ENCODE data around the gene ADGRA3. TPM values are rescaled to one million over a fixed set of nuclear protein-coding genes. Genes with fewer than 3 reads are reported as not detected.

Gene ADGRA3
- total RNA-seq, 4 donors from 2014 or later = 17.1 to 86.4 (median 25.7) TPM

DNA sequence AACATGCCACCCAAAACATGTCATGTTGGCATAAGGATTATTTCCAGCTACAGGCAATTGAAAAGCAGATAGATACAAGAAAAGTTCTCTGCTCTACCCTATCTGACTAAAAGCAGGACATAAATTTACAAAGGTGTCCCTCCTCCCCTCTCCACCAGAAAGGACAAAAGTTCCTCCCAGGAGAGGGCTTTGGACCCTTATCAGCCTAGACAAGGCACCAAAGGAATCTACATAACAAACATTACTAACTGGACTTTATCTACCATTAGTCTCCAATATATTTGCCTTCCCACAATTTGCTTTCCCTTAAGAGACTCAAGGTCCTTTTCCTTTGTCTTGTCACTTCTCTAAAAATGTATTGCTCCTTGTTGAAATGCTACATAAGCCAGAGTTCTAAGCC lies 55.6 kb downstream of the ADGRA3 start:
- H3K36me3 ChIP-seq = no peaks in the 10 kb centered on the region
- ATAC-seq (no peak), DNase-seq (no peak)
- peak overlapping the region in 1 of 4 donors; percentile 22 for H3K27ac ChIP-seq
- TF ChIP-seq, protein P1, sequence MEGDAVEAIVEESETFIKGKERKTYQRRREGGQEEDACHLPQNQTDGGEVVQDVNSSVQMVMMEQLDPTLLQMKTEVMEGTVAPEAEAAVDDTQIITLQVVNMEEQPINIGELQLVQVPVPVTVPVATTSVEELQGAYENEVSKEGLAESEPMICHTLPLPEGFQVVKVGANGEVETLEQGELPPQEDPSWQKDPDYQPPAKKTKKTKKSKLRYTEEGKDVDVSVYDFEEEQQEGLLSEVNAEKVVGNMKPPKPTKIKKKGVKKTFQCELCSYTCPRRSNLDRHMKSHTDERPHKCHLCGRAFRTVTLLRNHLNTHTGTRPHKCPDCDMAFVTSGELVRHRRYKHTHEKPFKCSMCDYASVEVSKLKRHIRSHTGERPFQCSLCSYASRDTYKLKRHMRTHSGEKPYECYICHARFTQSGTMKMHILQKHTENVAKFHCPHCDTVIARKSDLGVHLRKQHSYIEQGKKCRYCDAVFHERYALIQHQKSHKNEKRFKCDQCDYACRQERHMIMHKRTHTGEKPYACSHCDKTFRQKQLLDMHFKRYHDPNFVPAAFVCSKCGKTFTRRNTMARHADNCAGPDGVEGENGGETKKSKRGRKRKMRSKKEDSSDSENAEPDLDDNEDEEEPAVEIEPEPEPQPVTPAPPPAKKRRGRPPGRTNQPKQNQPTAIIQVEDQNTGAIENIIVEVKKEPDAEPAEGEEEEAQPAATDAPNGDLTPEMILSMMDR (IDR thresholded peaks at IDR 0.05 in 4 of 5, conservative IDR thresholded peaks at IDR 0.05 in 1 of 5) = no peak
- TF ChIP-seq POLR2A (IDR thresholded peaks at IDR 0.05) = no peak
- H3K9me3 ChIP-seq = no peaks in the 10 kb centered on the region
- H3K27me3 ChIP-seq = no peaks in the 10 kb centered on the region
- intact Hi-C loops (cut with DNase I; ENCODE audit: low total_unique reads) = no loop called here
- peaks cover 21 to 38% of the 10 kb centered on the region in 2 donors for H3K4me1 ChIP-seq
- no peak overlapping the region for H3K4me3 ChIP-seq
- in situ Hi-C loops (cut with MboI; ENCODE audit: low sequenced_read_pairs in 4 of 4) = no loop called here

DNA sequence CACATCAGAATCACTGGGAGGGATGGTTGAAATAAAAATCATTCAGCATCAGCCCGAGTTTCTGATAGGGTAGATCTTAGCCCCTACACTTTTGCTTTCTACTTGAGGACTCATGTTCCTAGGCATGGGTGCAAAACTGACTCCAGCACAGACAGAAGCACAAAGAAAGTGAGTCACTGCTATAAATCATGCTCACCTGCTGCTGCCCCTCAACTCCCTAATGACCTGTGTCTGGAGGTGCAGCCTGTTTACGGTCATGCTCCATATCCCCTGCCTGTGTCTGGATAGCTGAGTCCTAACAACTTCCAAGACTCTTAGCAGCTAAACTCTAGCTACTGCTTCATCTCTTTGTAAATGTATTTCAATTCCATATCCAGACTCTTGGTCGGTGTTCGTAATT lies 57.8 kb downstream of the ADGRA3 start:
- peak overlapping the region; percentile 71 to 76 (median 76) for H3K27ac ChIP-seq
- peaks cover 25 to 38% of the 10 kb centered on the region in 2 donors for H3K4me1 ChIP-seq
- no peak for TF ChIP-seq POLR2A (IDR thresholded peaks at IDR 0.05)
- TF ChIP-seq, protein P1 (IDR thresholded peaks at IDR 0.05 in 4 of 5, conservative IDR thresholded peaks at IDR 0.05 in 1 of 5) = no peak
- ATAC-seq (peak; percentile 99), DNase-seq (peak; percentile 67 to 86)
- H3K27me3 ChIP-seq = no peaks in the 10 kb centered on the region
- H3K36me3 ChIP-seq = no peaks in the 10 kb centered on the region
- H3K9me3 ChIP-seq = no peaks in the 10 kb centered on the region
- no peak overlapping the region for H3K4me3 ChIP-seq
- in situ Hi-C loops (cut with MboI; ENCODE audit: low sequenced_read_pairs in 4 of 4) = no loop called here
- intact Hi-C loops (cut with DNase I; ENCODE audit: low total_unique reads) = loop anchor here (2.0 kb wide), 1 partner anchor 57 kb away; no protein-coding TSS in a partner anchor

DNA sequence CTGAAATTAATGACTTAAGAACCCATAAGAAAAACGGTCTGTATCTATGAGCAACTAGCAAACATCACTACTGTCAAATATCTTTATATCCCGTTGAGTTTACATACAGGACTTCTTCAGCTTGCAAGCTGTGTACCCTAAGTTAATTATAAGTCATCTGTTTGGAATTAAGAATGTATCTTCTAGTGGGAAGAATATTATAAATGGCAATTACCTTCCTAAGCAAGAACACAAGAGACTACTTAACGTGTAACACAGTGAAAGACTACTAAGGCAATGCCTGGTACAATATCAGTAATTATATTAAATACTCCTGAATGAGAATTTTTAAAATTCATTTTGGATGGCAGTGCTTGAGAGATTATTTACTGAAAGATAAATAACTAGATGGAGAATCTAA lies 58.5 kb downstream of the ADGRA3 start:
- Histone ChIP-seq H3K27ac (peak overlapping the region; percentile 71 to 76 (median 76)), H3K27me3 (no peaks in the 10 kb centered on the region), H3K36me3 (no peaks in the 10 kb centered on the region), H3K9me3 (no peaks in the 10 kb centered on the region), H3K4me1 (peaks cover 25 to 32% of the 10 kb centered on the region in 2 donors), H3K4me3 (no peak overlapping the region)
- in situ Hi-C loops (cut with MboI; ENCODE audit: low sequenced_read_pairs in 4 of 4) = no loop called here
- TF ChIP-seq, protein P1 (IDR thresholded peaks at IDR 0.05 in 4 of 5, conservative IDR thresholded peaks at IDR 0.05 in 1 of 5) = no peak
- no peak for TF ChIP-seq POLR2A (IDR thresholded peaks at IDR 0.05)
- ATAC-seq (no peak), DNase-seq (no peak)
- intact Hi-C loops (cut with DNase I; ENCODE audit: low total_unique reads) = no loop called here

DNA sequence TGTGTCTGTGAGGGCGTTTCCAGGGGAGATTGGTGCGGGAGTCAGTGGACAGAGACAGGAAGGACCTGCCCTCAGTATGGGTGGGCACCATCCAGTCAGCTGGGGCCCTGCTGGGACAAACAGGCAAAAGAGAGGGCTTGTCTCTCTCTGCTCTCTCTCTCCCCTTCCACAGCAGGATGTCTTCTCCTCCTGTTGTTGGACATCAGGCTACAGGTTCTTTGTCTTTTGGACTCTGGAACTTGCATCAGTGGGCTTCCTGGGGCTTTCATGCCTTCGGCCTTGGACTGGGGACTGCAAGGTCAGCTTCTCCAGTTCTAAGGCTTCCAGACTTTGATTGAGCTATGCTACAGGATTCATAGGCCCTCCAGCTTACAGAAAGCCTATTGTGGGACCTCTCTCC lies 59.6 kb downstream of the ADGRA3 start:
- DNase-seq (no peak), ATAC-seq (no peak)
- TF ChIP-seq, protein P1 (IDR thresholded peaks at IDR 0.05 in 4 of 5, conservative IDR thresholded peaks at IDR 0.05 in 1 of 5) = no peak
- TF ChIP-seq POLR2A (IDR thresholded peaks at IDR 0.05) = no peak
- Histone ChIP-seq H3K4me3 (no peak overlapping the region), H3K27me3 (no peaks in the 10 kb centered on the region), H3K4me1 (peaks cover 25 to 42% of the 10 kb centered on the region in 2 donors), H3K27ac (no peak overlapping the region), H3K36me3 (no peaks in the 10 kb centered on the region), H3K9me3 (no peaks in the 10 kb centered on the region)
- intact Hi-C loops (cut with DNase I; ENCODE audit: low total_unique reads) (no loop called here), in situ Hi-C loops (cut with MboI; ENCODE audit: low sequenced_read_pairs in 4 of 4) (no loop called here)

DNA sequence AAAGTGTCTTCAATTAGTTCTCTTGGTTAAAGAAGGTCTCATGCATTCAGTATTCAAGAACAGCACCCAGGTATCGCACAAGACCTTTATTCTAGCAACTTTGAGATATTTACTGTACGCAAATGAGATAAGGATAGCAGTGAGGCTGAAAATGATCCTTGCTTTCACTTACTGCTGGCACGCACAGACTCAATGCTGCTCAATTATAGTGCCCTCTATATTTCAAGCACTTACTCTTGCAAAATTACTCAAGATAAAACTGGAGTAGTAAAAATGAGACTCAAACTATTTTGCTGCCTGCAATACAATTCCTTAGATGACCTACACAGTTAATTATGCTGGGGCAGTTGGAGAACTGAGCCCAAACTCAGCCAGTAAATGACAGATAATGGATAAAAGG lies 60.9 kb downstream of the ADGRA3 start:
- Histone ChIP-seq H3K4me3 (no peak overlapping the region), H3K9me3 (no peaks in the 10 kb centered on the region), H3K27me3 (no peaks in the 10 kb centered on the region), H3K27ac (peak overlapping the region in 3 of 4 donors; percentile 6 to 52 (median 35)), H3K36me3 (no peaks in the 10 kb centered on the region), H3K4me1 (peaks cover 25 to 42% of the 10 kb centered on the region in 2 donors)
- DNase-seq = no peak
- in situ Hi-C loops (cut with MboI; ENCODE audit: low sequenced_read_pairs in 4 of 4) (no loop called here), intact Hi-C loops (cut with DNase I; ENCODE audit: low total_unique reads) (no loop called here)
- peak in 1 of 2 donors; percentile 41 for ATAC-seq
- no peak for TF ChIP-seq POLR2A (IDR thresholded peaks at IDR 0.05)
